GM21619 (cell line): ENCODE results near the gene PSMB7.

Experiments used
- ATAC-seq: cut with Tn5 transposase; IDR thresholded peaks from one replicate; pipeline ENCODE4 v1.9.1; 2021; ENCODE audit not compliant: unreplicated experiment

PSMB7 gene

DNA sequence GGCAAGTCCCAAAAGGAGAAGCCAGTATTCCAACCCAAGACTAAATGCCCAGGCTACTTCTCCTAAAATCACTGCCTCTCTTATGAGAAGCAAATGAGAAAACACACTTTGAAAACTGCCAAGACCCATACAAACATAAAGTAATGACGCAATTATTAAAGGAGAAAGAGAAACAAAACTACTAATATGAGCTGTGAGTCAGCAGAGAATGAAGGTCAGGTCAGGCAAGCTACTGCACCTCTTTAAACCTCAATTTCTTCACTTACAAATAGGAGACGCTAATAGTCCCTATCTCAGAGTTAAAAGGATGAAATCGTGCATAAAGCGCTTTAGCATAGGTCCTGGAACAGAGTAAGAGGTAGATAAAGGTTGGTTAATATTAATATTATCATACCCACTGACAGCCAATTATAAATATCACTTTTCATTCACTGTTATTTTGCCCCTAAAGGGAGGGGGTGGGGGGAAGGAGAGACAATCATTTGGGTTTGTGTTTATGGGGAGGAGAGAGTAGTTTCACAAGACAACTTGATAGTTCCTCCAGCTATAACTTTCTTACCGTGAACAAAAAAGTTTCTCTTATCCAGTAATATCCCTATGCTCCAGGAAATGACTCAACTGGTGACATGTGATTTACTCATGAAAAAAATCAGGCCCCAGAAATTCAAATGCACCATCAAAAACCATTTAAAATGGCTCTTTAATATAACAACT, 3.6 kb downstream of the PSMB7 start:
- ATAC-seq: no peak

DNA sequence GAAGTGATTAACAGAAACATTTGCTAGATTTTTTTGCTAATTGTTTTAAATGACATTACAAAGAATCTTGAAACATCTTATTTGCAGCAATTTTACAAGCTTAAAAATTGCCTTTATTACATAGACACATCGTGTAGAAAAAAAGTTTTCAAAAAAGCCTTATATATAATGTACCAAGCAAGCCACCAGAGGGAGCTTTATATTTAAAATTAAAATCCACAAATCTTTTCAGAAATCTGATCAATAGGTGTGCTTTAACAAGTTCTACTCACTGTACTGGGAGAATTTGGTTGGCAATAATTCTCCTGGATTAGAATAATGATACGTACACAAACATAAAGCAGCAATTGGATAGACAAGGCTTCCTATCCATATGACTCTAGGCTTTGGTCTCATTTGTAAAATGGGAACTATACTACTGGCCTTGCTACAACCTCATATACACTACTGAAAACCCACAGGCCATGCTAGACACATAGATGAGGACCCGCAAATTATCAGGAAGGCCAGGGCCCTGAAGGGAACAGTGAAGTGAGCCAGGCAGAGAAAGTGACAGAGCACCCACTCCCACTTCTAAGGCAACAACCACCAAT, 4.8 kb downstream of the PSMB7 start:
- ATAC-seq: no peak

DNA sequence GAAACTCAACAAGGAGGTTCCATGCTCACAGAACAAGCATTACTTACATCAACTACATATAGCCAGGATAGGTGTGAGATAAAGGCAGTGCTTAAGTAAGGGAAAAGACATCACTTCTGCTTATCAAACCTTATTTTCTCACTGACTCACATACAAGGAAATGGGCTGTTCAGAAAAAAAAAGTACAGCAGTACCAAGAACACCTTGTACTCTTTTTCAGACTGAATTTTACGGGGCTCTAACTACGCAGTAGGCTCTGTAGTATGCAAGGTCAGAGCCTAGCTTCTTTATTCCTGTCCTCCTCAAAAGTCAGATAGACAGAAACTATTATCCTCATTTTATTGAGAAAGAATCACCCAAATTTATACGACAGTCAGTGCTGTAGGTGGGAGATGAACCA, 5.8 kb downstream of the PSMB7 start:
- ATAC-seq: no peak

DNA sequence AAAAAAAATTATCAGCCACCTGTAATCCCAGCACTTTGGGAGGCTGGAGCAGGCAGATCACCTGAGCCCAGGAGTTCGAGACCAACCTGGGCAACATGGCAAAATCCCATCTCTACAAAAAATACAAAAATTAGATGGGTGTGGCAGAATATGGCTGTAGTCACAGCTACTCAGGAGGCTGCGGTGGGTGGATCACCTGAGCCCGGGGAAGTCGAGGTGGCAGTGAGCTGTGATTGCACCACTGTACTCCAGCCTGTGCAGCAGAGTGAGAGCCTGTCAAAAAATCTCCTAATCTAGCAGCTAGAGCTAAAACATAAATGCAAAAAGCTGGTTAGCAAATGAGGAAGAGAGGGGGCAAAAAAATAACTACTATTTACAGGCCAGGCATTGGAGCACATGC, 12.0 kb downstream of the PSMB7 start:
- no peak for ATAC-seq

DNA sequence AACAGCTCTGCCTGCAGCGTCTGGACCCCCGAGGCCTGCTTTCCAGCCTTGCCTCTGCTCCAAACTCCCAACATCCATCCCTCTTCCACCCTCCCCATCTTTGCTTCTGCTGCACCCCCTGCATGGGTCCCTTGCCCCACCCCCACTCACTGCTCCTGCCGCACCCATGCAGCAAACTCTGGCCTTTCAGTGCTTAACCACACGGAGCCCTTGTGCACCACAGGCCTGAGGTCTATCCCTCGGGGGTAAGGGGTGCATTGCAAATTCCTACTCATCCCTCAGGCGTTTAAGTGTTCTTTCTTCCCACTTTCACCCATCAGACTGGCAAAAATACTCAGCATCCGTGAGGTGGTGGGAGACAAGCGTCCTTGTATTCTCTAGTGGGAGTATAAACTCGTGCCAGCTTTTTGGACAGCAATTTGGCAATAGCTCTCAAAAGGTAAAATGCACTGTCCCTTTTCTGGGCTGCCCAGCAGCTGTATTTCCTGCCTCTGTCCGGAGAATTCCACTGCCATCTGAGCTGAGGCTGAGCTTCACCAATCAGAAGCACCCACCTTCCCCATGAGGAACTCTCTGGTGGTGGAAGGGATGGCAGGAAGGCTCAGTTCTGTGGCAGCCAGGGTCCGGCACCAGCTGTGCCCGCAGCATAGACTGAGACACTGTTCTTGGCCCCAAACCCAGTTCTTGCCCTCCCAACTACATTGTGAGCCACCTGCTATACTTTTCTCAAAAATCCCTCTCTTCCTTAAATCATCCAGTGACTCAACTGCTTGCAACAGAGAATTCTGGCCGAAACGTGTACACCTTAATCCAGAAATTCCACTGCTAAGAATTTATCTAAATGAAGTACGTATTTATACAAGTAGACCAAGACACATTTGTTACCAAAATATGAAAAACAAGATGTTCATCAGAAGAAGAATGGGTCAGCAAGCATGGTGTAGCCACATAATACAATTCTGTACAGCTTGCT, 15.0 kb downstream of the PSMB7 start:
- no peak for ATAC-seq

DNA sequence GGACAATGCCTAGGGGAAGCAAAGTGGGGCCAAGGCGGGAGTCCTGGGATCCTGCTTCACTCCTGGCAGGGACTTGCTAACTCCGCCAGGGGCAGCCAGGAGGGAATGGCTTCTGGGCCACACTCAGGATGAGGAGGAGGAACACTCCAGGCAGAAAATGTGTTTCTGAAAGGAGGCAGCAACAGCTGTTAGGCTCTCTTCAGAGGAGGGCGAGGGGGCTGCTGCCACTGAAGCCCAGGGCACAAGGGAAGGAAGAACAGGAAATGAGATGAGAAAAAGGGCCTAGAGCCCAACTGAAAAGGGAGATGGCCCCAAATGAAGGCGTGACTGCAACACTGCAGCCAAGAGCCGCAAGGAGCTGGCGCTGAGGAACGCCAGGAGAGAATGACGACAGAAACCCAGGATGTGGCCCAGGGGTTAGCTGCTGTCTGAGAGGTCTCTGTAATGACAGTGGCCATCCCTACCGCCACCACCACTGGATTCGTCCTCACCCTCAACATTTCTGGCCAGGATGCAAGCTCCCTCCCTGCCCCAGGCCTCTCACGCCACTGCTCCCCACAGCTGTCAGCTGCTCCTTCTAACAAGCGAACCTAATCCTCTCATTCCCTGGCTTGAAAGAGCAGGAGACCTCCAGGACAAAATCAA, 15.8 kb downstream of the PSMB7 start:
- no peak for ATAC-seq

DNA sequence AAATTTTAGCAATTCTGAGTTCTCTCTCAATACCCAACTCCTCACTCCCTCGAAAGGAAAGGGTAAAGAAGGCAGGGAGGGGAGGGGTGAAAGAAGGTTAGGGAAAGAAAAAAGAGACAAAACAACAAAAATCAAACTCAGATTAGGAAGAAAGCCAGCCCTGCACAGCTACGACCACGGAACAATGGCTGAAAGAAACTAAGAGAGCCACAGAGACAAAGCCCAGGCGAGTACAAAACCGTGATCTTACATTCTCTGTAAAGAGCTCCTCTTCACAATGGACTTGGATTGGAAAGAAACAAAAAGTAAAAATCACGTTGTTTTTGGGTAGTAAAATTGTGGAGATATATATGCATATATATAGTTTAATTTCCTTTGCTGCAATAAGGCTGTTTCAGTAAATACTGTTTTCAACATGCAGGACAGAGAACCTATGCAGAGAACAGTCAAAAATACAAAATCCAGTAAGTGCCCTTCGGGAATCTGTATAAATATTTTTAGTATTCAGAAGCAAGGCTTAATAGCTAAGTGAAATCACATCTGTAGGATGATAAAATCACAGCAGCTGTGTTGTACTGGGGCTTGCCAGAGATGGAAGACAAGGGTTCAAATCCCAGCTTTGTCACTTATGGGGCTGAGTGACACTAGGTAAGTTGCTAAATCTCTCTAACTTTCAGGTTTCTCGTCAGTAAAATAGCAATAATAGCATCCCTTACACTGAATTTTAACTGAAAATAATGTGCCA, 16.9 kb downstream of the PSMB7 start:
- no peak for ATAC-seq

DNA sequence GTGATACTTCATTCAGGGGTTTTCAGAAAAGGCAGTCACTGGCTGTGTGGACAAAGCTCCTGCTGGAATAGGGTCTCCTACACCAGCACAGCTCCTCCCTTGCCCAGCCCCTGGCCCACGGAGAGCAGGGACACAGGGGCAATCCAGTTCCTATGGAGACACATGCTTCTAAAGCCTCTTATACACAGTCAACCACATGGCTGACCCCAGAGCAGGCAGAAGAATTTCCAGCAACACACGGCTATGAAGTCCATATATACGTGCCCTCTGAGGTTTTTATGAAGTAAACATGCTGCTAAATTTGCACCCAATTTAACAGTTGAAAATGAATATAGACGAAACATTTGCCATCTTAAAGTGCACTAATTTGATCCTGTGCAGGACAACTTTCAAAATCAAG, 19.4 kb downstream of the PSMB7 start:
- ATAC-seq: no peak

DNA sequence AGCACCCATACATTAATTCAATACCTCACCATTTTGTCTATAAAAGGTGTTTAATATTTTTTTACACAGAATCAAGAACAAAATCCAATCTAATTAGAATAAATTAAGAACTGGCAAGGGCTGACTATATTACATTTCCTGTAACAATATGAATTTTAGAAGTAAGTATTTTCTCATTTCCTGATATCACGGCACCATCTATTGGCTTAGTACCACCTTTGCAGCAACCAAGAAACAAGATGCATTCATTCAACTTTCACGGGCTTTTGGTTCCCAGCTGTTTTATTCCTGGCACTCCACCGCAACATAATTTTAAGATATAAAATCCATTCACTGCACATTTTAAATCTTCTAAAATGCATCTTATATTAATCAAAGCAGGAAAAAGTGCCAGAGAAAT, 20.6 kb downstream of the PSMB7 start:
- no peak for ATAC-seq

DNA sequence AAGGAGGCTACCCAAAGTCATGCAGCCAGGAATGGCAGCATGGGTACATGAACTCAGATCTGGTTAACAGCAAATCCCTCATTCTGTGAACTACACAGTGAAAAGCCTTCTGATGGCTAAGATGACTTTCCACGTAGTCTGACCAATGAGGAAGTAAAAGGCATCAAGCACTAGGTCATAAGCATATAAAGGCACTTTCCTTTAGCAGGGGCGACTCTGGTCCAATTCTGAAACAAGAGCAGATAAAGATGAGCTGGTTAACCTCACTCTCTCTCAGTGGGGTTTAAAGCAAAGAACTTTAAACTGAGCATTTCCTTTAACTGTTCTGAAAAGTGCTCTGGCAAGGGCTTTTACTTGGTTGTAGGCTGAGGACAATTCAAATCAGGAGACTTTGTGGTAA, 21.1 kb downstream of the PSMB7 start:
- no peak for ATAC-seq

DNA sequence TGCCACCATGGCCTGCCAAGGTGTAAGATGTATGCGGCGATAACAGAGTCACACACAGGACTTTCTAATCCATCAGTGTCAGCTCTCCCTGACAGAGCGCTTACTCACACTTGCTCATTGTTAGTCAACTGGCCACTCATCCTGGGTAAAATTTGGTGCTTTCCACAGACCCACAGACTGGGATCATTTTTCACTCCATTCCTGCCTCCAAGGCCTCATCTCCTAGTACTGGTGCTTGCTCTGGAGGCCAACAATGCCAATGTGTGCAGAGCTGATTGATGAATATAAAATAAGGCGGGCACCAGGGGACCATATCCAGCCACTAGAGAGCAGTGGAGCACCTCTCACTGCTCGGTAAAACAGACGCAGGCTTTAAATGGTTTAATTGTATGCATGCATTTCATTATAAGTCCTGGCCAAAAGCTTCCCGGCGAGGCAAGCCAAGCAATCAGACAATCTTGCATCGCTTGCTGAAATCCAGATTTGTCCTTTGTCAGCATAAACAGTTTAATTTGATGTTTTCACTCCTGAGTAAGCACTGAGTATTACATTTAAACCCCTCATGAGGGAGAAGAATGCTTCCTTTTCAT, 22.3 kb downstream of the PSMB7 start:
- no peak for ATAC-seq

DNA sequence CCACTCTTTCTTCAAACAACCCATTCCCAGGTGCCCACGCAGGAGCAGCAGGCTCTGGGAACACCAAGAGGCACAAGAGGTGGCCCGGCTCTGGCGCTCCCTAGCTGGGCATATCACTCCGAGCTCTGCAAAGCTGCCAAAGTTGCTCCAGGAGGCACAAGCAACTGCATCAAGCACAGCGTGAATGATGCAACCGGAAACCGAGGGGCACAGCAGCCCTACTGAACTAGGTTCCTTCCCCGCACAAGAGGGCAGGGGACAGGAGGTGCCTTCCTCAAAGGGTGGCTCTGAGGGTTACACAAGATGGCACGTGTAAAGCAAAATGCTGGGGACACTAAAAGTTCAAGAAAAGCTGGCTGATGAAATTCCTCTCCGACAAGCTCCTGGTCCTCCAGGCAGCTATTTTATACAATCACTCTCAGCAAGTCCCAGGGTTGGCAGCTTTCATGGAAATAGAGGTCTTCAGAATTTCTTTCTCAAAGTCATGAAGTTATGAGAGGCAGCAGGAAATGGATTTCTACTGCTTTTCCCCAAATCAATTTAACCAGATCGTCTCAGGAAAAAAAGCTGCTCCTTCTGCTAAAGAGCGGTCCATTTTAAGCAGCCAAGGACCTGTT, 22.9 kb downstream of the PSMB7 start:
- no peak for ATAC-seq

DNA sequence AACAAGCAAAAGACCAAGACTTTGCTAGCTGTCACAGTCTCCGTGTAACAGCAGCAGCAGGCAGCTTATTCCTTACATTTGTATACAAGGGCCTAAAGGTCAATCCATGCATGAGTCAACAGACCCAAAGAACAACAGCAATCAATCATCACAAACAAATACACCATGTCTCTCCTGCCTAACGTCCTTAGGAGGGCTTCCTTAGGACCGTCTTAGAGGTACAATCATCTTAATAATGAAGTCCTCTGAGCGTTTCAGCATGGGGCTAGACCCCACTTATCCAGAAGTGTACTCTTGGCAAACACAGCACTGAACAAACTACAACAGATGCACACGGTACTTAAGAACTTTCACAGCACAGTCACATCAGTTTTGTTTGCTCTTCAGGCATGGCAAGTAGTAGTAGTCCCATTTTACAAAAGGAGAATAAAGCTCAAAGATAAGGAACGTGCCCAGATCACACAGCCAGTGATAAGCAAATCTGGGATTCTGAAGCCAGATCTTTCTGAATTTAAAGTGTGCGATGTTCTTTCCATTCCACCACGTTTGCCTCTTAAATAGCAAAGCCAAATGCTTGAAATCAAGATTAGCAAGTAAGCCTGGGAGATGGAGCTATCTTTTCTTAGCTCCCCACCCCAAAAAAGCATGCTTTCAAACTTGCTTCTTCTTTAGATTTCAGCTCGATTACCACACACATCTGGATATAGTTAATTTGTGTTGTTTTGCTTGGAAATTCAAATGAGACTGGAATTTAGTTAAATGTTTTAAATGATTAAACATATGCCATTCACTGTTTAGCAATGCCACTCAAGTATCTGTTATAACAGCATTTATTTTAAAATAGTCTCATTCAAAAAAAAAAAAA, 24.2 kb downstream of the PSMB7 start:
- ATAC-seq: no peak

DNA sequence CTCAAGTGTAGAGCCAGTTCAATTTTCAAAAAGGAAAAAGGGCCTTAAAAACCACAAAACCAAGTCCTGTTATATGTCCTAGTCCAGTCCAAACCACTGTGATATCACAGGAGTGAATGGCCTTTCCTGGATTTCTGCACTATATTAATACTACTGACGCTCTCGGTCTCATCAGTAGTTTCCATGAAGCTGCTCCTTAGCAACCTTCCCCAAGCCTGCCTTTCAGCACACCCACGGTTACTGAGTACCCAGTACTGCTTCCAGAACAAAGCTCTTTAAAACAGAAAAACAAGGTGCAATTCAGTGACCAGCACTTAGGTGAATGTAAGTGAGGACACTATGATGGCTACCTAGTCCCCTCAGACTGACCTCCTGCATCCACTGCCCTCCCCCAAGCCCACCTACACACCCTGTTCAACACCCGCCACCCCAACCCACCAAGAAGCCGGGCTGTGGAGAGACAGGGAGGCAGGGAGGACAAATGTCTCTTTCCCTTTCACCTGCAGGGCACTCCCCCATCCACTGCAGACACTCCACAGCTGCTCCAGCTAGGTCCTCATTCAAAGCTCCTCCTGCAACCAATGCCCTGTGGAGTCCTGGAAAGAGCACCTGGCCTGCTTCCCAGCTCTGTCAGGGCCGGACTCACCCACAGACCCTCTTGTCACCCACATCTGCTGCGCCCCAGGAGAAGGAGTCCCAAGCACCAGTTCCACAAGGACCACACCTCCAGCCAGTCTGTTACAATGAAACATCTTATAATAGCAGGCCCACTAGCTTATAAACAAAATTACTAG, 25.9 kb downstream of the PSMB7 start:
- no peak for ATAC-seq

DNA sequence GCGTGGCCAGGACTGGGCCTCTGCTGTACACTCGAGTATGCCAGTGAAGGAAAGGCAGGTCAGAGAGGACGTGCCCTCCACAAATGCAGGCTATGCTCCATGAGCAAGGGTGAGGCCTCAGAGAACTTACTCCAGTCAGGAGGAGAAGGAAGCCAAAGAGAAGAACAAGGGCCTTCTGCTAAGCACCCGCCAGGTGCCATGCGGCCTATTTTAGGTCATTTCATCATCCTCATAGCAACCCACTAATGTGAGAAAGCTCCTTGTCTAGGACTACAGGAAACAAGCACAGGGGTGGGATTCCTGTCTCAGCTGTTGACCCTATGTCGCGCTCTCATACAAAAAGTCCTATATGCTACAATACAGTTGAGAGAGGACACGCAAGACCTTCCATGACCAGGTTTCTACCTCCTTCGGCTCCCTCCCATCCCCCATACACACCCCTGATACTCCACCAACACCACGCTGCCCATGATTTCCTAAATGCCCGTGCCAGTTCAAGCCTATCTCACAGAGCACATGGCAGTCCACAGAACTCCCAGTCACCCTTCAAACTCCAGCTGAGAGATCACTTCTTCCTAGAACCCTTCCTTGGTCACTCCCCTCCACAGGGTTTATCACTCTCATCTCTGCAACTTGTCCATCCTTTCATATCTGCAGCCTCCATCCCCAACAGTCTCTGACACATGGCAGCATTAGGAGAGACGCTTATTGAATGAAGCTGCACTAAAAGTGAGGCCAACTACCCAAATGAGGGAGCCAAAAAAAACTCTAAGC, 26.8 kb downstream of the PSMB7 start:
- ATAC-seq: no peak

DNA sequence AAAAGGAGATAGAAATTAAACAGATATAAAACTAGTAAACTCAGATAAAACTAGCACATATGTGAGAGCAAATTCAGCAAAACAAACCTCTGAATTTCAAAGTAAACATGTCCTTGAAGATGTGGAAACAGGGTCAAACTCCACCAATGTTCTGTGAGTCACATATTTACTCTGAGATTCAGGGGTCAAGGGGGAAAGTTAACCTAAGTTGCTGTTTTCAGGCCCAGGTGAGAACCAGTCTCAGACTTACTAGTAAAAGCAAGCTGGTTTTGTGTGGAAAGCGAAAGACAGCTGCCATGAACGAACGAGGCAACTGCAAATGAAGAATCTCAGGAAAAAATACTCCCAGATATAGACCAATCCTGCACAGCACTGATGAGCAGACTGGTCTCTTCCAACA, 29.0 kb downstream of the PSMB7 start:
- no peak for ATAC-seq

DNA sequence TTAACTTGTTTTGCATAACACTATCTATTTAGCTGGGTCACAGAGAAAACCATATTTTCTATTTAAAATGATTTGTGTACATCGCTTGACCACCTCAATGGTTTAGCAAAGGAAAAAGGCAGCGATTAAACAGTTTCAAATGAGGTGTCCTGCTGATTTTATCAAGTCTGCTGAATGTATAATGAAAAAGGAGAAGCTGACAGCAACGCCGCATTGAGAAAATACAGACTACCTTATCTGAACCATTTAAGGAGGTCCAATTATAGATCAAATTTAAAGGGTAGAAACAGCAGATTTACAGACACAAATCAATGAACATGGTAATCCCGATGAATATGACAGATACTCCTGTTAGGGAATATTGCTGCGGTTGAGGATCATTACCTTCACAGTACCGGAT, 29.6 kb downstream of the PSMB7 start:
- no peak for ATAC-seq
